Caco-2 (cell line): ENCODE data around the gene NPW. TPM values are rescaled to one million over a fixed set of nuclear protein-coding genes. Genes with fewer than 3 reads are reported as not detected.

ENCODE experiments used
- BruUV-seq: library from RNA; stranded (reverse); fragments of 400-500 nt; replicated peaks from 2 replicates; lab custom pipeline; 2021; lab: Mats Ljungman, UMichigan
- CTCF ChIA-PET: fragments of 300-600 bp; sonication (Branson Sonifier 250); formaldehyde crosslinking; loops from one replicate; lab custom pipeline; 2022; ENCODE audit warnings: antibody characterized with exemption; lab: Charles Lee
- POLR2A ChIA-PET: fragments of 300-600 bp; sonication (Branson Sonifier 250); formaldehyde crosslinking; loops from one replicate; lab custom pipeline; 2022; ENCODE audit warnings: antibody characterized with exemption; lab: Charles Lee
- DNase-seq, 2 experiments: peaks; one replicate each; pipeline versions ENCODE4 v3.0.0 to v3.0.0-alpha.2; 2020 to 2022
- H3K27me3 ChIP-seq: replicated peaks from 2 replicates; pipeline ENCODE4 v1.6.0; 2011; ENCODE audit warnings: low read length; ENCODE audit not compliant: control insufficient read depth, insufficient read depth
- H3K36me3 ChIP-seq: 2 replicates; pipeline ENCODE4 v1.5.1; 2011; ENCODE audit warnings: low read length; ENCODE audit not compliant: control insufficient read depth, insufficient read depth
- H3K4me1 ChIP-seq: fragments of 250-450 bp; sonication (Bioruptor Pico); 2 replicates; pipeline ENCODE4 v1.5.1; 2020; ENCODE audit warnings: mild to moderate bottlenecking
- H3K4me3 ChIP-seq: 2 replicates; pipeline ENCODE4 v1.5.1; 2011; ENCODE audit warnings: low read depth, mild to moderate bottlenecking, control low read depth, low read length
- H3K9me3 ChIP-seq: fragments of 250-450 bp; sonication (Bioruptor Pico); 2 replicates; pipeline ENCODE4 v1.5.1; 2020; ENCODE audit warnings: mild to moderate bottlenecking, moderate library complexity
- H3K27ac Mint-ChIP-seq: one replicate; pipeline ENCODE4 v1.8.0; 2022; ENCODE audit warnings: mixed read lengths; ENCODE audit not compliant: unreplicated experiment
- H3K27me3 Mint-ChIP-seq: one replicate; pipeline ENCODE4 v1.8.0; 2022; ENCODE audit warnings: mixed read lengths; ENCODE audit not compliant: insufficient read depth, unreplicated experiment
- H3K36me3 Mint-ChIP-seq: one replicate; pipeline ENCODE4 v1.8.0; 2022; ENCODE audit warnings: mild to moderate bottlenecking, mixed read lengths; ENCODE audit not compliant: insufficient read depth, unreplicated experiment
- H3K4me1 Mint-ChIP-seq: one replicate; pipeline ENCODE4 v1.8.0; 2022; ENCODE audit warnings: low read depth, mixed read lengths; ENCODE audit not compliant: unreplicated experiment
- H3K4me3 Mint-ChIP-seq: one replicate; pipeline ENCODE4 v1.8.0; 2022; ENCODE audit warnings: mild to moderate bottlenecking, moderate library complexity, mixed read lengths; ENCODE audit not compliant: unreplicated experiment
- H3K9me3 Mint-ChIP-seq: one replicate; pipeline ENCODE4 v1.8.0; 2022; ENCODE audit warnings: mixed read lengths; ENCODE audit not compliant: unreplicated experiment
- intact Hi-C: fragments of 100-400 bp; cut with micrococcal nuclease; formaldehyde crosslinking; loops from one replicate; pipeline ENCODE4 v1.10.0; 2022; ENCODE audit not compliant: unreplicated experiment
- total RNA-seq: library from RNA; stranded (reverse); gene quantifications from 2 replicates; pipeline ENCODE4 v1.2.3, GENCODE V29; 2022
- TF ChIP-seq, protein P1 (sequence below), 2 experiments: fragments of 200-600 bp in 1 of 2; IDR thresholded peaks; 1 replicate in 1 of 2; 2 replicates in 1 of 2; pipeline versions ENCODE4 v1.5.1 to v1.8.0; 2011 to 2022; ENCODE audit warnings: antibody characterized with exemption in 1 of 2, control low read depth in 1 of 2, inconsistent platforms in 1 of 2, low read depth in 1 of 2, low read length in 1 of 2, mild to moderate bottlenecking in 1 of 2, moderate library complexity in 1 of 2; ENCODE audit not compliant: insufficient read depth in 1 of 2, severe bottlenecking in 1 of 2, unreplicated experiment in 1 of 2

NPW gene
- total RNA-seq, 1 experiment from 2014 or later, result 6.1 TPM

DNA sequence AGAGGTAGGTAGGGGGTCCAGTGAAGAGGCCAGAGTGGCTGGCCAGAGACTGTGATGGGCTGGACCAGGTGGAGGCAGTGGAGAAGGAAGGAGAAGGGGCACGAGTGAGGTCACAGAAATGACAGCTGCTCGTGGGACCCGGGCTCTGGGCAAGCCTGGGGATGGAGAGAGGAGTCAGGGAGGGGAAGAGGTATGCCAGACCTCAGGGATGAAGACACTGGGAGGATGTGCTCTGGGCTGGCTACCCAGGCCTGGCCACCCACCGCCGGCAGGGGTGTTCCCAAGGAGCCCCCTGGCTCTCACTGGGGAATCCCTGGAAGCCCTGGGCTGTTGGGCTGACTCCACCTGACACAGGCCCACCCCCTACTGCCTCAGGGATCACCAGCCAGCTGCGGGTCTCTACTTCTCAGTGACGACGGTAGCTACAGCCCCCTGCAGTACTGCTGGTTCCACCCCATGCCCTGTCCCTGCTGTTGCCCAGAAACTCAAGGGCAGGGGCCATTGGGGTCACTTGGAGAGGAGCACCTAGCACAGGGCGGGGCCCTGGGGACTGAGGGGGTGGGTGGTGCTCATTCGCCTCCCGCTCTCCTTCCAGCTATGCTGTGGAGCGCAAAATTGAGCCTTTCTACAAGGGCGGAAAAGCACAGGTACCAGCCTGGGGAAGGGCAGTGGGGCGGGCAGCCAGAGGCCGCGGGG, 46.0 kb upstream of the NPW start:
- no peaks in the 10 kb centered on the region for H3K27me3 Mint-ChIP-seq
- no peaks in the 10 kb centered on the region for H3K27me3 ChIP-seq
- DNase-seq, result no peak
- POLR2A ChIA-PET, result no interaction called here
- no peak overlapping the region for H3K4me3 Mint-ChIP-seq
- CTCF ChIA-PET, result no interaction called here
- no peaks in the 10 kb centered on the region; the same call in 1 of the 2 replicates for H3K36me3 ChIP-seq
- TF ChIP-seq, protein P1, sequence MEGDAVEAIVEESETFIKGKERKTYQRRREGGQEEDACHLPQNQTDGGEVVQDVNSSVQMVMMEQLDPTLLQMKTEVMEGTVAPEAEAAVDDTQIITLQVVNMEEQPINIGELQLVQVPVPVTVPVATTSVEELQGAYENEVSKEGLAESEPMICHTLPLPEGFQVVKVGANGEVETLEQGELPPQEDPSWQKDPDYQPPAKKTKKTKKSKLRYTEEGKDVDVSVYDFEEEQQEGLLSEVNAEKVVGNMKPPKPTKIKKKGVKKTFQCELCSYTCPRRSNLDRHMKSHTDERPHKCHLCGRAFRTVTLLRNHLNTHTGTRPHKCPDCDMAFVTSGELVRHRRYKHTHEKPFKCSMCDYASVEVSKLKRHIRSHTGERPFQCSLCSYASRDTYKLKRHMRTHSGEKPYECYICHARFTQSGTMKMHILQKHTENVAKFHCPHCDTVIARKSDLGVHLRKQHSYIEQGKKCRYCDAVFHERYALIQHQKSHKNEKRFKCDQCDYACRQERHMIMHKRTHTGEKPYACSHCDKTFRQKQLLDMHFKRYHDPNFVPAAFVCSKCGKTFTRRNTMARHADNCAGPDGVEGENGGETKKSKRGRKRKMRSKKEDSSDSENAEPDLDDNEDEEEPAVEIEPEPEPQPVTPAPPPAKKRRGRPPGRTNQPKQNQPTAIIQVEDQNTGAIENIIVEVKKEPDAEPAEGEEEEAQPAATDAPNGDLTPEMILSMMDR (IDR thresholded peaks at IDR 0.05; ENCODE audit: insufficient read depth in 1 of 2, low read depth in 1 of 2, low read length in 1 of 2, severe bottlenecking in 1 of 2, unreplicated experiment in 1 of 2), result no peak
- peaks cover 9% of the 10 kb centered on the region for H3K4me1 Mint-ChIP-seq
- H3K27ac Mint-ChIP-seq, result no peak overlapping the region
- no TSS peak for BruUV-seq
- H3K9me3 Mint-ChIP-seq, result no peaks in the 10 kb centered on the region
- no peak overlapping the region for H3K4me3 ChIP-seq
- intact Hi-C loops, result no loop called here
- peaks cover 26% of the 10 kb centered on the region for H3K36me3 Mint-ChIP-seq
- H3K9me3 ChIP-seq, result no peaks in the 10 kb centered on the region
- H3K4me1 ChIP-seq, result no peaks in the 10 kb centered on the region

GRCh38 chr16:1974157-1975070, 45.2 kb upstream of the NPW start:
- H3K4me3 ChIP-seq, result no peak overlapping the region
- BruUV-seq, result no TSS peak
- CTCF ChIA-PET, result no interaction called here
- Mint-ChIP-seq H3K4me3 (no peak overlapping the region), H3K36me3 (peaks cover 26% of the 10 kb centered on the region), H3K27ac (no peak overlapping the region), H3K9me3 (no peaks in the 10 kb centered on the region), H3K27me3 (no peaks in the 10 kb centered on the region), H3K4me1 (peaks cover 9% of the 10 kb centered on the region)
- no peaks in the 10 kb centered on the region for H3K27me3 ChIP-seq
- intact Hi-C loops, result no loop called here
- POLR2A ChIA-PET, result no interaction called here
- H3K36me3 ChIP-seq, result no peaks in the 10 kb centered on the region; the same call in 1 of the 2 replicates
- no peaks in the 10 kb centered on the region for H3K9me3 ChIP-seq
- TF ChIP-seq, protein P1 (IDR thresholded peaks at IDR 0.05; ENCODE audit: insufficient read depth in 1 of 2, low read depth in 1 of 2, low read length in 1 of 2, severe bottlenecking in 1 of 2, unreplicated experiment in 1 of 2), result no peak
- no peak for DNase-seq
- H3K4me1 ChIP-seq, result no peaks in the 10 kb centered on the region

GRCh38 chr16:1975432-1976215, 44.0 kb upstream of the NPW start:
- H3K9me3 Mint-ChIP-seq, result no peaks in the 10 kb centered on the region
- TF ChIP-seq, protein P1 (IDR thresholded peaks at IDR 0.05; ENCODE audit: insufficient read depth in 1 of 2, low read depth in 1 of 2, low read length in 1 of 2, severe bottlenecking in 1 of 2, unreplicated experiment in 1 of 2), result no peak
- CTCF ChIA-PET, result no interaction called here
- no peak overlapping the region for H3K27ac Mint-ChIP-seq
- H3K4me1 Mint-ChIP-seq, result peaks cover 9% of the 10 kb centered on the region
- no peak for DNase-seq
- H3K4me3 Mint-ChIP-seq, result no peak overlapping the region
- peaks cover 30% of the 10 kb centered on the region for H3K36me3 Mint-ChIP-seq
- Histone ChIP-seq H3K9me3 (no peaks in the 10 kb centered on the region), H3K4me3 (no peak overlapping the region), H3K36me3 (no peaks in the 10 kb centered on the region; the same call in 1 of the 2 replicates), H3K4me1 (no peaks in the 10 kb centered on the region), H3K27me3 (no peaks in the 10 kb centered on the region)
- POLR2A ChIA-PET, result no interaction called here
- H3K27me3 Mint-ChIP-seq, result no peaks in the 10 kb centered on the region
- intact Hi-C loops, result no loop called here
- no TSS peak for BruUV-seq
